ENCODE results near the gene CT55. TPM values are rescaled to one million over a fixed set of nuclear protein-coding genes. Genes with fewer than 3 reads are reported as not detected.
"Not testable (repeated sequence)": the region's sequence is repeated elsewhere in the genome, so short reads cannot be mapped to it uniquely, and the experiment has no call there.

The CT55 gene
- total and polyA plus RNA-seq, 2 experiments from 2014 or later: not detected

- DNase-seq (ENCODE audit: low read depth in 1 of 2, low spot score in 1 of 2): peak in 1 of 2 donors; percentile 8
- no peak overlapping the region for H3K4me3 ChIP-seq
- H3K36me3 ChIP-seq: no peaks in the 10 kb centered on the region
- TF ChIP-seq CTCF (IDR thresholded peaks at IDR 0.05; ENCODE audit: low read depth, low read length): no peak
- H3K9me3 ChIP-seq (ENCODE audit: low read depth): no peaks in the 10 kb centered on the region
- H3K4me1 ChIP-seq (ENCODE audit: low read depth): no peaks in the 10 kb centered on the region
- H3K27me3 ChIP-seq: no peaks in the 10 kb centered on the region
- H3K27ac ChIP-seq: no peak overlapping the region
Measured at GRCh38 chrX:135168486-135168885, 2.7 kb downstream of the CT55 start.

- not testable (repeated sequence) for DNase-seq (ENCODE audit: low read depth in 1 of 2, low spot score in 1 of 2); H3K27ac ChIP-seq; H3K27me3 ChIP-seq; H3K4me1 ChIP-seq (ENCODE audit: low read depth); H3K36me3 ChIP-seq; H3K9me3 ChIP-seq (ENCODE audit: low read depth); H3K4me3 ChIP-seq
Measured at GRCh38 chrX:135154688-135155087, 16.5 kb downstream of the CT55 start.

GRCh38 chrX:135126145-135126544 lies 45.1 kb downstream of the CT55 start:
- H3K4me1 ChIP-seq (ENCODE audit: low read depth); DNase-seq (ENCODE audit: low read depth in 1 of 2, low spot score in 1 of 2); H3K27me3 ChIP-seq; H3K36me3 ChIP-seq; H3K27ac ChIP-seq; H3K9me3 ChIP-seq (ENCODE audit: low read depth); H3K4me3 ChIP-seq: not testable (repeated sequence)

DNA sequence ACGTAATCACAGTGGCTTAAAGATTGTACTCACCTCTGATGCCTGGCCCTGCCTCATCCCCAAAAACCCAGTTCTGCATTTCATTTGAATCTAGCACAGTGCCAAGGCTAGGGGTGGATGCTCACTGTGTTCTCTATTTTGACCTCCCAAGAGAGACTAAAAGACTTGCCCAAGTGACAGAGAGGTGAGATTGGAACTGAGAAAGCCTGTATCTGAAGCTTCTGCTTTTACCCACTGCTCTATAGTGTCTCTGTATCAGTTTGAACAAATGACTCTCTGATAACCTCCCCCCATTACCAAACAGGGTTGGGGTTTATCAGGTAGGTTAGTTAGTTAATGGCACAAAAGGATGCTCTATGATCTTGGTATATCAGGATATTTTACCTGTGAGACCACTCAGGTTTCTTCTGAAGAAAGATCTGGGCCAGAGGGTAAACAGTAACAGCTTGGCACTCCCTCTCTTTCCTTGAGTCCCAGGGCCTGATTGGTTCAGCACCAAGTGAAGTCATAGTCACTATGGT lies 51.1 kb downstream of the CT55 start, which contains the start of gene ETDB:
Gene ETDB (minus strand): TSS at position 471 of the 521 bp plus-strand sequence. CDS start 1,265 bp downstream, outside the sequence.
- not testable (repeated sequence) for H3K27ac ChIP-seq; H3K4me1 ChIP-seq (ENCODE audit: low read depth); H3K27me3 ChIP-seq; H3K36me3 ChIP-seq; H3K9me3 ChIP-seq (ENCODE audit: low read depth); H3K4me3 ChIP-seq; DNase-seq (ENCODE audit: low read depth in 1 of 2, low spot score in 1 of 2)

- DNase-seq (ENCODE audit: low read depth in 1 of 2, low spot score in 1 of 2); H3K4me3 ChIP-seq; H3K9me3 ChIP-seq (ENCODE audit: low read depth); H3K4me1 ChIP-seq (ENCODE audit: low read depth); H3K36me3 ChIP-seq; H3K27ac ChIP-seq; H3K27me3 ChIP-seq: not testable (repeated sequence)
Measured at GRCh38 chrX:135116064-135116463, 55.1 kb downstream of the CT55 start.

GRCh38 chrX:135114392-135114791 lies 56.8 kb downstream of the CT55 start:
- Histone ChIP-seq H3K27me3 (no peaks in the 10 kb centered on the region), H3K36me3 (no peaks in the 10 kb centered on the region), H3K4me1 (ENCODE audit: low read depth) (no peaks in the 10 kb centered on the region), H3K9me3 (ENCODE audit: low read depth) (no peaks in the 10 kb centered on the region), H3K27ac (no peak overlapping the region), H3K4me3 (no peak overlapping the region)
- no peak for DNase-seq (ENCODE audit: low read depth in 1 of 2, low spot score in 1 of 2)
- no peak for TF ChIP-seq CTCF (IDR thresholded peaks at IDR 0.05; ENCODE audit: low read depth, low read length)

GRCh38 chrX:135112743-135113142 lies 58.5 kb downstream of the CT55 start:
- no peak overlapping the region for H3K4me3 ChIP-seq
- no peak for TF ChIP-seq CTCF (IDR thresholded peaks at IDR 0.05; ENCODE audit: low read depth, low read length)
- H3K36me3 ChIP-seq: no peaks in the 10 kb centered on the region
- no peaks in the 10 kb centered on the region for H3K27me3 ChIP-seq
- no peaks in the 10 kb centered on the region for H3K9me3 ChIP-seq (ENCODE audit: low read depth)
- H3K27ac ChIP-seq: no peak overlapping the region
- no peak for DNase-seq (ENCODE audit: low read depth in 1 of 2, low spot score in 1 of 2)
- no peaks in the 10 kb centered on the region for H3K4me1 ChIP-seq (ENCODE audit: low read depth)
